GM12878 (cell line): ENCODE measurements around the gene IL11.
"Not testable (repeated sequence)": the region's sequence is repeated elsewhere in the genome, so short reads cannot be mapped to it uniquely, and the experiment has no call there.

Experiments used
- ETV6 ChIP-seq, 2 experiments: fragments of 450-650 bp in 1 of 2; IDR thresholded peaks in 1 of 2; conservative IDR thresholded peaks in 1 of 2; 2 replicates each; pipeline ENCODE4 v1.6.1; 2014; ENCODE audit warnings: antibody characterized with exemption in 1 of 2, borderline replicate concordance in 1 of 2, low read depth in 1 of 2, mild to moderate bottlenecking in 1 of 2, moderate library complexity in 1 of 2
- EZH2 ChIP-seq: IDR thresholded peaks from 2 replicates; pipeline ENCODE4 v1.6.1; 2012; ENCODE audit warnings: low read depth, mild to moderate bottlenecking, control low read depth, inconsistent platforms, low read length, borderline replicate concordance; ENCODE audit not compliant: control insufficient read depth
- MAX ChIP-seq: IDR thresholded peaks from 2 replicates; pipeline ENCODE4 v1.6.1; 2012; ENCODE audit warnings: low read depth, low read length, improper control_type of control experiment
- POLR2A ChIP-seq: IDR thresholded peaks from 2 replicates; pipeline ENCODE4 v1.6.1; 2011; ENCODE audit warnings: low read depth, mild to moderate bottlenecking, low read length
- RFX5 ChIP-seq: IDR thresholded peaks from 2 replicates; pipeline ENCODE4 v1.6.1; 2011; ENCODE audit warnings: low read depth, low read length, improper control_type of control experiment
- USF1 ChIP-seq: IDR thresholded peaks from 2 replicates; pipeline ENCODE4 v1.6.1; 2011; ENCODE audit warnings: borderline replicate concordance, low read depth, mild to moderate bottlenecking, moderate library complexity, mixed read lengths, low read length; ENCODE audit not compliant: insufficient read depth; ENCODE audit errors: extremely low read length
- TF ChIP-seq, protein P1 (sequence below), 3 experiments: IDR thresholded peaks in 2 of 3; conservative IDR thresholded peaks in 1 of 3; 2 replicates each; pipeline ENCODE4 v1.5.1; 2011; ENCODE audit warnings: low read depth in 3 of 3, low read length in 3 of 3, mild to moderate bottlenecking in 3 of 3, control low read depth in 2 of 3, moderate library complexity in 2 of 3, inconsistent platforms in 1 of 3, mixed read lengths in 1 of 3; ENCODE audit not compliant: control insufficient read depth in 2 of 3, insufficient read depth in 1 of 3; ENCODE audit errors: extremely low read depth in 1 of 3

- TF ChIP-seq ETV6 (conservative IDR thresholded peaks at IDR 0.05 in 1 of 2, IDR thresholded peaks at IDR 0.05 in 1 of 2; ENCODE audit: borderline replicate concordance in 1 of 2, low read depth in 1 of 2); MAX; POLR2A; EZH2; USF1: not testable (repeated sequence)
- TF ChIP-seq, protein P1, sequence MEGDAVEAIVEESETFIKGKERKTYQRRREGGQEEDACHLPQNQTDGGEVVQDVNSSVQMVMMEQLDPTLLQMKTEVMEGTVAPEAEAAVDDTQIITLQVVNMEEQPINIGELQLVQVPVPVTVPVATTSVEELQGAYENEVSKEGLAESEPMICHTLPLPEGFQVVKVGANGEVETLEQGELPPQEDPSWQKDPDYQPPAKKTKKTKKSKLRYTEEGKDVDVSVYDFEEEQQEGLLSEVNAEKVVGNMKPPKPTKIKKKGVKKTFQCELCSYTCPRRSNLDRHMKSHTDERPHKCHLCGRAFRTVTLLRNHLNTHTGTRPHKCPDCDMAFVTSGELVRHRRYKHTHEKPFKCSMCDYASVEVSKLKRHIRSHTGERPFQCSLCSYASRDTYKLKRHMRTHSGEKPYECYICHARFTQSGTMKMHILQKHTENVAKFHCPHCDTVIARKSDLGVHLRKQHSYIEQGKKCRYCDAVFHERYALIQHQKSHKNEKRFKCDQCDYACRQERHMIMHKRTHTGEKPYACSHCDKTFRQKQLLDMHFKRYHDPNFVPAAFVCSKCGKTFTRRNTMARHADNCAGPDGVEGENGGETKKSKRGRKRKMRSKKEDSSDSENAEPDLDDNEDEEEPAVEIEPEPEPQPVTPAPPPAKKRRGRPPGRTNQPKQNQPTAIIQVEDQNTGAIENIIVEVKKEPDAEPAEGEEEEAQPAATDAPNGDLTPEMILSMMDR (IDR thresholded peaks at IDR 0.05 in 2 of 3, conservative IDR thresholded peaks at IDR 0.05 in 1 of 3; ENCODE audit: control insufficient read depth in 2 of 3, extremely low read depth in 1 of 3, insufficient read depth in 1 of 3, low read depth in 3 of 3, low read length in 3 of 3): not testable (repeated sequence)
- TF ChIP-seq RFX5: peak; percentile 96
Observed at GRCh38 chr19:55328774-55329318, 41.4 kb downstream of the IL11 start.
